Ishikawa (cell line): ENCODE results near the gene NMRK1.

Experiments
- CEBPB ChIP-seq: IDR thresholded peaks from 2 replicates; pipeline ENCODE4 v1.6.1; 2012
- CREB1 ChIP-seq: IDR thresholded peaks from 2 replicates; pipeline ENCODE4 v1.6.1; 2012; ENCODE audit warnings: low read depth
- EGR1 ChIP-seq: IDR thresholded peaks from 2 replicates; pipeline ENCODE4 v1.6.1; 2012
- EP300 ChIP-seq: IDR thresholded peaks from 2 replicates; pipeline ENCODE4 v1.6.1; 2012; ENCODE audit warnings: borderline replicate concordance
- FOXM1 ChIP-seq: IDR thresholded peaks from 2 replicates; pipeline ENCODE4 v1.6.1; 2012; ENCODE audit warnings: low read depth, borderline replicate concordance
- MAX ChIP-seq: IDR thresholded peaks from 2 replicates; pipeline ENCODE4 v1.6.1; 2012
- NFIC ChIP-seq: IDR thresholded peaks from 2 replicates; pipeline ENCODE4 v1.6.1; 2012
- RAD21 ChIP-seq: IDR thresholded peaks from 2 replicates; pipeline ENCODE4 v1.6.1; 2012; ENCODE audit warnings: low read depth
- REST ChIP-seq: IDR thresholded peaks from 2 replicates; pipeline ENCODE4 v1.6.1; 2012; ENCODE audit warnings: low read depth, mild to moderate bottlenecking
- TAF1 ChIP-seq: IDR thresholded peaks from 2 replicates; pipeline ENCODE4 v1.6.1; 2012; ENCODE audit warnings: low read depth, mild to moderate bottlenecking
- TCF12 ChIP-seq: IDR thresholded peaks from 2 replicates; pipeline ENCODE4 v1.6.1; 2012; ENCODE audit warnings: low read depth
- TEAD4 ChIP-seq: IDR thresholded peaks from 2 replicates; pipeline ENCODE4 v1.6.1; 2012
- YY1 ChIP-seq: IDR thresholded peaks from 2 replicates; pipeline ENCODE4 v1.6.1; 2012; ENCODE audit warnings: low read depth
- ZBTB7A ChIP-seq: IDR thresholded peaks from 2 replicates; pipeline ENCODE4 v1.6.1; 2012; ENCODE audit warnings: low read depth
- TF ChIP-seq, protein P1 (sequence below): IDR thresholded peaks from 2 replicates; pipeline ENCODE4 v1.6.1; 2012

Gene NMRK1

GRCh38 chr9:75087824-75088645 lies at the start of gene NMRK1, which contains the start of gene OSTF1:
Gene NMRK1, minus strand, starts transcription at chr9:75088155. Its CDS starts 5,040 bp downstream, at chr9:75083115.
Gene OSTF1, plus strand, starts transcription at chr9:75088514. Its CDS starts 179 bp downstream, at chr9:75088693.
- peak; percentile 41 for TF ChIP-seq MAX
- TF ChIP-seq TCF12: no peak
- 0 out of 2 replicates have a peak, but pooled peaks have one; percentile 37 for TF ChIP-seq YY1
- no peak for TF ChIP-seq CEBPB
- no peak for TF ChIP-seq CREB1
- no peak for TF ChIP-seq ZBTB7A
- TF ChIP-seq NFIC: 0 out of 2 replicates have a peak, but pooled peaks have one; percentile 39
- no peak for TF ChIP-seq RAD21
- TF ChIP-seq TEAD4: 0 out of 2 replicates have a peak, but pooled peaks have one; percentile 15
- TF ChIP-seq FOXM1: no peak
- TF ChIP-seq, protein P1, sequence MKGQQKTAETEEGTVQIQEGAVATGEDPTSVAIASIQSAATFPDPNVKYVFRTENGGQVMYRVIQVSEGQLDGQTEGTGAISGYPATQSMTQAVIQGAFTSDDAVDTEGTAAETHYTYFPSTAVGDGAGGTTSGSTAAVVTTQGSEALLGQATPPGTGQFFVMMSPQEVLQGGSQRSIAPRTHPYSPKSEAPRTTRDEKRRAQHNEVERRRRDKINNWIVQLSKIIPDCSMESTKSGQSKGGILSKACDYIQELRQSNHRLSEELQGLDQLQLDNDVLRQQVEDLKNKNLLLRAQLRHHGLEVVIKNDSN: no peak
- peak; percentile 57; the same call in 1 of the 2 replicates for TF ChIP-seq TAF1
- 0 out of 2 replicates have a peak, but pooled peaks have one; percentile 16 for TF ChIP-seq EP300
- TF ChIP-seq REST: no peak
- no peak for TF ChIP-seq EGR1

GRCh38 chr9:75134495-75134894 lies 46.5 kb upstream of the NMRK1 start:
- TF ChIP-seq TAF1: no peak
- TF ChIP-seq REST: no peak
- TF ChIP-seq YY1: no peak
- TF ChIP-seq NFIC: no peak
- TF ChIP-seq, protein P1: no peak
- no peak for TF ChIP-seq ZBTB7A
- no peak for TF ChIP-seq FOXM1
- no peak for TF ChIP-seq EGR1
- no peak for TF ChIP-seq CEBPB
- TF ChIP-seq TEAD4: no peak
- no peak for TF ChIP-seq TCF12
- TF ChIP-seq MAX: no peak
- TF ChIP-seq RAD21: no peak
- TF ChIP-seq EP300: no peak
- no peak for TF ChIP-seq CREB1

- TF ChIP-seq EP300: no peak
- TF ChIP-seq RAD21: no peak
- no peak for TF ChIP-seq REST
- no peak for TF ChIP-seq FOXM1
- no peak for TF ChIP-seq CEBPB
- TF ChIP-seq, protein P1: no peak
- no peak for TF ChIP-seq EGR1
- TF ChIP-seq MAX: no peak
- no peak for TF ChIP-seq CREB1
- no peak for TF ChIP-seq YY1
- no peak for TF ChIP-seq TCF12
- no peak for TF ChIP-seq TAF1
- no peak for TF ChIP-seq NFIC
- TF ChIP-seq TEAD4: no peak
These were observed 45.4 kb upstream of the NMRK1 start for GRCh38 chr9:75133396-75133795.
